ENCODE results near the gene NPLOC4.

The NPLOC4 gene

GRCh38 chr17:81514739-81515529, 122.0 kb downstream of the NPLOC4 start:
- DNase-seq: peak; percentile 72

GRCh38 chr17:81514489-81514738, 122.5 kb downstream of the NPLOC4 start:
- no peak for DNase-seq

- DNase-seq: no peak
Measured at GRCh38 chr17:81513753-81514488, 123.0 kb downstream of the NPLOC4 start.

GRCh38 chr17:81513372-81513752, 123.5 kb downstream of the NPLOC4 start:
- peak; percentile 55 for DNase-seq

- peak; percentile 94 for DNase-seq
Measured at GRCh38 chr17:81512562-81513371, 124.1 kb downstream of the NPLOC4 start, which contains the start of gene ACTG1. Gene ACTG1 (minus strand): TSS chr17:81512799. CDS start chr17:81512354, 445 bp downstream.

DNA sequence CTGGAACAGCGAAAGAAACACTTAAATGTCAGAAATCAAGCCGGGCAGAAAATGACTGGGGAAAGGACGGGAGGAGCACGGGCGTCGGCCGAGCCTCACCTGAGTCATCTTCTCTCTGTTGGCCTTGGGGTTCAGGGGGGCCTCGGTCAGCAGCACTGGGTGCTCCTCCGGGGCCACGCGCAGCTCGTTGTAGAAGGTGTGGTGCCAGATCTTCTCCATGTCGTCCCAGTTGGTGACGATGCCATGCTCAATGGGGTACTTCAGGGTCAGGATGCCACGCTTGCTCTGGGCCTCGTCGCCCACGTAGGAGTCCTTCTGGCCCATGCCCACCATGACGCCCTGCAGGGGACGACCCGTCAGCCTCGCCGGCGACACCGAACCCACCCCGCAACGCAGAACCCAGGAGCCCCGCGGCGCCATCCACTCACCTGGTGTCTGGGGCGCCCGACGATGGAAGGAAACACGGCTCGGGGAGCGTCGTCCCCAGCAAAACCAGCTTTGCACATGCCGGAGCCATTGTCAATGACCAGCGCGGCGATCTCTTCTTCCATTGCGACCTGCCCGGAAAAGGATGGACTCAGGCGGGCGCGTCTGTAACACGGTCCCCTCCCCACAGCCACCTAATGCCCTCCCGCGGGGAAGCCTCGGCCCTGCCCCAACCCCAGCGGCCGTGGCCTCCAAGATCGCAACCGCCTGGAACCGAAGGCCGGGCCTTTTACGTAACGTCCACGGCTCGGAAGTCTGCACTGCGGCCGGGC, 124.9 kb downstream of the NPLOC4 start:
- no peak for DNase-seq

DNA sequence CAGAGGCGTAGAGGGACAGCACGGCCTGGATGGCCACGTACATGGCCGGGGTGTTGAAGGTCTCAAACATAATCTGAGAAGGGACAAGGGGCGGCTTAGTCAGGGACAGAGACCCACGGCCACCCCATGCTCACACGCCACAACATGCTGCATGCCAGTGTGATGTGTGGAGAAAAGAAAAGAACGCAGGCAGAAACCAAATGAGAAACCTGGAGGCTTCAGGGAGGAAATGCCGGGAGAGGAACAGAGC, 125.4 kb downstream of the NPLOC4 start:
- DNase-seq: no peak

GRCh38 chr17:81510785-81511553, 125.9 kb downstream of the NPLOC4 start:
- no peak for DNase-seq

GRCh38 chr17:81509972-81510784, 126.7 kb downstream of the NPLOC4 start:
- DNase-seq: no peak

DNA sequence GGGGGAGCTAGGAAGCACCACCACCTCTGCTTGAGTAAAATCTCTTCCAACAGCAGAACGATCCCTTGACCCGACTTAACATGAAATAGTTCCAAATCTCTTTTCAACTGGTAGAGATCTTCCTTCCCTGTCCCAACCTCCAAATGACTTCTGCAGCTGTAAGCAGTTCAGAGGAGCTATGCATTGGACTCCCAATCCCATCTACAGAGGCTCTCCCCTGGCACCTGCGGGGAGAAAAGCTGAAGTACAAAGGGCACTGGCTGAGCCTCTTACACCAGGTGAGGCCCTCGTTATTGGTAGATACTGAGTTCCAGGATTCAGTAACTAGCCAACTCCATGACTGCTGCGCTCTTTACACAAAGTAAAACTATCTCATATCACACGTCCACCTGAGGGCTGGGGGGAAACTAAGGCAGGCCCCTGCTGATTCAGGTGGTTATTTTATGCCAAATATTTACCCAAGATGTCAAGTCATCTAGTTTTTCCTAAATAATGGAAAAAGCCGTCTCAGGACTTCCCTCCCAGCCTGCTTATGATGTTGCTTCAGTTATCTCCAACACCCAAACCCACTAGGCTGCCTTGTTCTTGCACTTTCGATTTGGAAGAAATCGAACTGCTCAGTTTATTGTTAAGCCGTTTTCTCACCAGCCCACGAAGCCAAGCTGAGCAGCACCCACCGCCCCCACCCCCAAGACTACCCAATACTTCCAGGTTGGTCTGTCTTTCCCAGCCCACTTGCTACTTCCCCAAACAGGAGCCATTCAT, 127.5 kb downstream of the NPLOC4 start:
- no peak for DNase-seq

GRCh38 chr17:81508639-81509206, 128.2 kb downstream of the NPLOC4 start:
- no peak for DNase-seq

Measured in CD4-positive, alpha-beta T cell treated with Interferon gamma for 1 hour (primary cell).